ENCODE data around the gene MRGPRF.

Gene MRGPRF

DNA sequence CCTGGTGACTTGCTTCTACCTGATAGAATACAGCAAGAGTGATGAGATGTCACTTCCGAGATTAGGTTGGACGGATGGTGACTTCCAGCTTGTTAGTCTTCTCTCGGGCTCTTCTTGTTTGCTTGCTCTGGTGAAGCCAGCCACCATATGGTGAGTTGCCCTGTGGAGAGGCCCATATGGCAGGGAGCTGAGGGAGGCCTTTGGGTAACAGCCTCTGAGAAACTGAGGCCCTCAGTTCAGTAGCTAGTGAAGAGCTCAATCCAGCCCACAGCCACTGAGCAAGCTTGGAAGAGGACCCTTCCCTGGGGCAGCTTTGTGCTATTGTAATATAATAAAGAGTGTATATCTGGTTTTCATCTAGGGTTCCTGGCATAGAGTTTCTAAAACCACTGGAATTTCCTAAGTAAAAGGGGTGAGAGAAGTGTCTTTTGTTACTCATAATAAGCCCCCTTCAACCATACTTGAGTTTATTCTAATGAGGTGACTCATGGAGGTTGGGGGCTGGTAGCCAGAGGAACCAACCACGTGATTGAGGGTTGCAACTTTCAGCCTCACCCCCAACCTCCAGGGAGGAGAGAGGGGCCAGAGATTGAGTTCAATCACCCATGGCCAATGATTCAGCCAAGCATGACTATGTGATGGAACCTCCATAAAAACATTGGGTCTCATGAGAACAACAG, 27.7 kb upstream of the MRGPRF start:
- DNase-seq (ENCODE audit: low read depth): peak; percentile 96
- TF ChIP-seq, protein P1, sequence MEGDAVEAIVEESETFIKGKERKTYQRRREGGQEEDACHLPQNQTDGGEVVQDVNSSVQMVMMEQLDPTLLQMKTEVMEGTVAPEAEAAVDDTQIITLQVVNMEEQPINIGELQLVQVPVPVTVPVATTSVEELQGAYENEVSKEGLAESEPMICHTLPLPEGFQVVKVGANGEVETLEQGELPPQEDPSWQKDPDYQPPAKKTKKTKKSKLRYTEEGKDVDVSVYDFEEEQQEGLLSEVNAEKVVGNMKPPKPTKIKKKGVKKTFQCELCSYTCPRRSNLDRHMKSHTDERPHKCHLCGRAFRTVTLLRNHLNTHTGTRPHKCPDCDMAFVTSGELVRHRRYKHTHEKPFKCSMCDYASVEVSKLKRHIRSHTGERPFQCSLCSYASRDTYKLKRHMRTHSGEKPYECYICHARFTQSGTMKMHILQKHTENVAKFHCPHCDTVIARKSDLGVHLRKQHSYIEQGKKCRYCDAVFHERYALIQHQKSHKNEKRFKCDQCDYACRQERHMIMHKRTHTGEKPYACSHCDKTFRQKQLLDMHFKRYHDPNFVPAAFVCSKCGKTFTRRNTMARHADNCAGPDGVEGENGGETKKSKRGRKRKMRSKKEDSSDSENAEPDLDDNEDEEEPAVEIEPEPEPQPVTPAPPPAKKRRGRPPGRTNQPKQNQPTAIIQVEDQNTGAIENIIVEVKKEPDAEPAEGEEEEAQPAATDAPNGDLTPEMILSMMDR (IDR thresholded peaks at IDR 0.05; ENCODE audit: low read depth, low read length, missing control alignments): no peak

GRCh38 chr11:69040051-69040450, 27.0 kb upstream of the MRGPRF start:
- in situ Hi-C loops (cut with HindIII; ENCODE audit: low sequenced_read_pairs): no loop called here
- no peak for DNase-seq (ENCODE audit: low read depth)
- H3K4me3 ChIP-seq (ENCODE audit: low read depth, low read length): peak overlapping the region; percentile 2
- TF ChIP-seq, protein P1 (IDR thresholded peaks at IDR 0.05; ENCODE audit: low read depth, low read length, missing control alignments): no peak

More for the DNA sequence above, 27.7 kb upstream of the MRGPRF start:
- in situ Hi-C loops (cut with HindIII; ENCODE audit: low sequenced_read_pairs): no loop called here
- peak overlapping the region; percentile 2 for H3K4me3 ChIP-seq (ENCODE audit: low read depth, low read length)

DNA sequence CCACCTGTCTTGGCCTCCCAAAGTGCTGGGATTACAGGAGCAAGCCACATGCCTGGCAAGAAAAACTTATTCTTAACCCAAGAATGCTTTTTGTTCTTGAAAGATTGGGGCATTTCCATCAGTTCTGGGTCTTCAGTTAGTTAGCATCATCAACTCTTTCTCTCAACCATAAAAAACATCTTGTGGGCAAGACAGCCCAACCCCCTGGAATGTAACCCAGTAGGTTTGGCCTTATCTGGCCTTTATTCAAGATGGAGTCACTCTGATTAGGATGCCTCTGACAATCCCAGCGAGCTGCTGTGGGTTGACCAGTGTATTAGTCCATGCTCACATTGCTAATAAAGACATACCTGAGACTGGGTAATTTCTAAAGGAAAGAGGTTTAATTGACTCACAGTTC, 26.5 kb upstream of the MRGPRF start:
- TF ChIP-seq, protein P1 (IDR thresholded peaks at IDR 0.05; ENCODE audit: low read depth, low read length, missing control alignments): no peak
- H3K4me3 ChIP-seq (ENCODE audit: low read depth, low read length): no peak overlapping the region
- in situ Hi-C loops (cut with HindIII; ENCODE audit: low sequenced_read_pairs): no loop called here
- peak; percentile 77 for DNase-seq (ENCODE audit: low read depth)

DNA sequence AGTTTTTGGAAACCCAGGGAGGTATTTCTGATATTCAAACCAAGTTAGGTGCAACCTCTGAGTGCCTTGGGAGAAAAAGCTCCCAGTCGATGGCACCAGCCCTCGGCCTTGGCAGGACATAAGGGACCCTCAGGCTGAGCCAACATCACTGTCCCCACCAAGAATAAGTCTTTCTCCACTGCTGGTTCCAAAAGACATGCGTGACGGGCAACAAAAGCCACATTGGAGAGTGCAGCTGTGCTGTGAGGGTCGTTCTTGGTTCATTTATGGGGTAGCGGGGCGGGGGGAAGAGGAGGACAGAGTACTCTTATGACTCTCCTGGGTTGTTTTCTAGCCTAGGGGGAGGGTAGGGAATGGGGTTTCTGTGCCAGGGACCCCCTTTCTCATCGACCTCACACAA, 24.5 kb upstream of the MRGPRF start:
- no peak for DNase-seq (ENCODE audit: low read depth)
- in situ Hi-C loops (cut with HindIII; ENCODE audit: low sequenced_read_pairs): no loop called here
- no peak overlapping the region for H3K4me3 ChIP-seq (ENCODE audit: low read depth, low read length)
- TF ChIP-seq, protein P1 (IDR thresholded peaks at IDR 0.05; ENCODE audit: low read depth, low read length, missing control alignments): no peak

GRCh38 chr11:69037074-69037473, 24.0 kb upstream of the MRGPRF start:
- in situ Hi-C loops (cut with HindIII; ENCODE audit: low sequenced_read_pairs): no loop called here
- no peak for DNase-seq (ENCODE audit: low read depth)
- no peak overlapping the region for H3K4me3 ChIP-seq (ENCODE audit: low read depth, low read length)
- TF ChIP-seq, protein P1 (IDR thresholded peaks at IDR 0.05; ENCODE audit: low read depth, low read length, missing control alignments): no peak

DNA sequence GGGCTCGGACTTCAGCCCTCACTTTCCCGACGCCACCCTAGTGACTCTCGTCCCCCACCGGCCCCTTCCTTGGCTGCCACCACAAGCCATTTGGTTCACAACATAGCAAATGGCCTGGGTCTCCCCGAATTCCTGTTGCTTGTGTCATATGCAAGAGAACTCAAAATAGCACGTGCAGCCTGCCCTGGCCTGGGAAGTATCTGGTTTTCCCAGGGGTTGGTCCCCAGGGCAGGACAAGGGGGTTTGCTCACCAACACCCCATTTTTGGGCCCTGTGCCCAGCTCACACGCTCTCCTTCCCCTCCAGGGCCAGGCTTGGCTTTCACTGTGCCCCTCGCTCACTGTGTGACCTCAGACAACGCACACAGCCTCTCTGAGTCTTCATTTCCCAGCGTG, 22.9 kb upstream of the MRGPRF start:
- TF ChIP-seq, protein P1 (IDR thresholded peaks at IDR 0.05; ENCODE audit: low read depth, low read length, missing control alignments): no peak
- no peak overlapping the region for H3K4me3 ChIP-seq (ENCODE audit: low read depth, low read length)
- in situ Hi-C loops (cut with HindIII; ENCODE audit: low sequenced_read_pairs): no loop called here
- no peak for DNase-seq (ENCODE audit: low read depth)

Data from astrocyte of the cerebellum (primary cell).